K562 (cell line): ENCODE measurements around the gene LAMTOR4. TPM values are rescaled to one million over a fixed set of nuclear protein-coding genes. Genes with fewer than 3 reads are reported as not detected.

Experiments
- ATAC-seq: fragments of 200-7000 bp; cut with Tn5 transposase; 3 replicates; pipeline ENCODE4 v1.9.1; 2020; ENCODE audit warnings: moderate library complexity
- BruUV-seq: library from RNA; stranded (reverse); fragments of 400-500 nt; replicated peaks from 2 replicates; lab custom pipeline; 2021; lab: Mats Ljungman, UMichigan
- CTCF ChIA-PET: fragments of 300-600 bp; formaldehyde crosslinking; extraction: SDS; loops from one replicate; lab custom pipeline; 2021; ENCODE audit warnings: low intra/inter-chr PET ratio; lab: Yijun Ruan, JAX
- POLR2A ChIA-PET: fragments of 300-600, 350-650 bp; sonication (Branson Sonifier 250); formaldehyde crosslinking; extraction: SDS; loops from one replicate; lab custom pipeline; 2021; ENCODE audit warnings: antibody characterized with exemption, inconsistent platforms; lab: Yijun Ruan, JAX
- DNase-seq, 4 experiments: peaks; one replicate each; pipeline versions ENCODE4 v3.0.0 to v3.0.0-alpha.2; 2011 to 2018; ENCODE audit warnings: low spot score in 3 of 4, mixed read lengths in 3 of 4; ENCODE audit errors: extremely low read depth in 1 of 4
- FAIRE-seq: peaks from 2 replicates; lab custom pipeline; 2011; peaks lifted over from hg19 to GRCh38; lab: Jason Lieb, UNC
- H2AFZ ChIP-seq: 2 replicates; pipeline ENCODE4 v1.6.0; 2011; ENCODE audit warnings: low read depth, low read length, control low read depth, inconsistent platforms
- H3K27ac ChIP-seq: fragments of 200-600 bp; 3 replicates; pipeline ENCODE4 v1.8.0; 2011; ENCODE audit warnings: low read depth, mild to moderate bottlenecking, control low read depth, inconsistent platforms, low read length, moderate library complexity, mixed read lengths; ENCODE audit errors: extremely low read depth
- H3K27me3 ChIP-seq, 2 experiments: fragments of 300-600 bp in 1 of 2; 2 replicates in 1 of 2; 3 replicates in 1 of 2; pipeline versions ENCODE4 v1.6.0 to v1.8.0; 2011; ENCODE audit warnings: inconsistent platforms in 2 of 2, low read length in 2 of 2, mild to moderate bottlenecking in 1 of 2, mixed read lengths in 1 of 2, moderate library complexity in 1 of 2; ENCODE audit not compliant: control insufficient read depth in 2 of 2, insufficient read depth in 2 of 2
- H3K36me3 ChIP-seq: fragments of 300-600 bp; 3 replicates; pipeline ENCODE4 v1.8.0; 2011; ENCODE audit warnings: mild to moderate bottlenecking, low read length, inconsistent platforms; ENCODE audit not compliant: control insufficient read depth, insufficient read depth
- H3K4me1 ChIP-seq, 2 experiments: fragments of 200-600 bp in 1 of 2; replicated peaks in 1 of 2; 2 replicates in 1 of 2; 3 replicates in 1 of 2; pipeline versions ENCODE4 v1.5.1 to v1.8.0; 2011; ENCODE audit warnings: inconsistent platforms in 2 of 2, low read length in 2 of 2, mild to moderate bottlenecking in 1 of 2, mixed read lengths in 1 of 2, moderate library complexity in 1 of 2; ENCODE audit not compliant: control insufficient read depth in 2 of 2, insufficient read depth in 2 of 2
- H3K4me2 ChIP-seq: 2 replicates; pipeline ENCODE4 v1.6.1; 2011; ENCODE audit warnings: low read length, control low read depth, inconsistent platforms, mixed read lengths; ENCODE audit not compliant: insufficient read depth
- H3K4me3 ChIP-seq: fragments of 200-600 bp; sonication (generic), shearing (Covaris generic); 2 replicates; pipeline ENCODE4 v1.5.1; 2016; ENCODE audit warnings: control low read depth, inconsistent platforms
- H3K79me2 ChIP-seq: fragments of 200-600 bp; 3 replicates; pipeline ENCODE4 v1.8.0; 2011; ENCODE audit warnings: low read length, inconsistent platforms; ENCODE audit not compliant: control insufficient read depth, insufficient read depth
- H3K9ac ChIP-seq, 2 experiments: 2 replicates each; pipeline versions ENCODE4 v1.6.0 to v1.6.1; 2011; ENCODE audit warnings: low read depth in 2 of 2, low read length in 2 of 2, control low read depth in 1 of 2, inconsistent platforms in 1 of 2, mild to moderate bottlenecking in 1 of 2, mixed read lengths in 1 of 2; ENCODE audit not compliant: insufficient read depth in 1 of 2
- H3K9me1 ChIP-seq: one replicate; pipeline ENCODE4 v1.6.0; 2011; ENCODE audit warnings: inconsistent platforms, mild to moderate bottlenecking, low read length, moderate library complexity; ENCODE audit not compliant: control insufficient read depth, insufficient read depth
- H3K9me3 ChIP-seq: replicated peaks from 2 replicates; pipeline ENCODE4 v1.5.1; 2011; ENCODE audit warnings: low read depth, low read length, inconsistent platforms; ENCODE audit not compliant: control insufficient read depth, insufficient read depth
- H4K20me1 ChIP-seq: replicated peaks from 2 replicates; pipeline ENCODE4 v1.6.1; 2011; ENCODE audit warnings: low read length, inconsistent platforms, mixed read lengths; ENCODE audit not compliant: control insufficient read depth, insufficient read depth
- ATF6 ChIP-seq: sonication (generic); formaldehyde crosslinking; IDR thresholded peaks from 2 replicates; pipeline ENCODE4 v1.4.0; 2020; ENCODE audit warnings: mild to moderate bottlenecking, missing genetic modification reagents
- E2F1 ChIP-seq: sonication (generic); formaldehyde crosslinking; IDR thresholded peaks from 2 replicates; pipeline ENCODE4 v1.8.1; 2023; ENCODE audit warnings: mild to moderate bottlenecking, missing genetic modification reagents, moderate library complexity
- FUS ChIP-seq: fragments of 200-400 bp; formaldehyde crosslinking; optimal IDR thresholded peaks from 2 replicates; pipeline ENCODE3; 2017; ENCODE audit warnings: low read depth, low read length
- PHB ChIP-seq: fragments of 250-450 bp; sonication (Bioruptor Pico); IDR thresholded peaks from 2 replicates; pipeline ENCODE4 v1.5.0; 2021
- RBM15 ChIP-seq: fragments of 200-400 bp; formaldehyde crosslinking; IDR thresholded peaks from 2 replicates; pipeline ENCODE4 v1.6.1; 2018; ENCODE audit warnings: mild to moderate bottlenecking, low read length, moderate library complexity; ENCODE audit not compliant: insufficient read depth
- SIX5 ChIP-seq, 2 experiments: IDR thresholded peaks; 2 replicates each; pipeline ENCODE4 v1.6.1; 2011; ENCODE audit warnings: low read length in 2 of 2, borderline replicate concordance in 1 of 2, low read depth in 1 of 2, mild to moderate bottlenecking in 1 of 2, moderate library complexity in 1 of 2; ENCODE audit not compliant: insufficient read depth in 1 of 2
- SOX6 ChIP-seq: fragments of 450-650 bp; IDR thresholded peaks from 2 replicates; pipeline ENCODE4 v1.6.1; 2014; ENCODE audit warnings: mild to moderate bottlenecking
- VEZF1 ChIP-seq: fragments of 200-800 bp; sonication (Bioruptor generic); IDR thresholded peaks from 2 replicates; pipeline ENCODE4 v1.6.1; 2017; ENCODE audit warnings: missing genetic modification characterization, missing compliant biosample characterization
- ZBTB1 ChIP-seq: sonication (generic); formaldehyde crosslinking; IDR thresholded peaks from 2 replicates; pipeline ENCODE4 v1.8.1; 2023; ENCODE audit warnings: missing genetic modification reagents, low read depth, mild to moderate bottlenecking, borderline replicate concordance
- WGBS: fragments of 100-300 bp; shearing (Covaris generic); methylation state at CpG from one replicate; pipeline ENCODE4 v1.1.6; 2016; ENCODE audit warnings: low coverage, mixed read lengths; ENCODE audit not compliant: insufficient coverage; ENCODE audit errors: missing lambda C conversion rate; 5-methylcytosine and 5-hydroxymethylcytosine counted together
- in situ Hi-C: fragments of 300-500 bp; cut with MboI; formaldehyde crosslinking; loops from 4 replicates; pipeline ENCODE4 v1.15.0; 2018; ENCODE audit warnings: inconsistent platforms, mixed read lengths
- intact Hi-C: fragments of 100-400 bp; cut with micrococcal nuclease; formaldehyde crosslinking; loops from 2 replicates; pipeline ENCODE4 v1.14.2; 2022
- polyA plus RNA-seq, 8 experiments: library from polyadenylated mRNA; depleted of rRNA in 4 of 8; stranded (reverse) in 5 of 8; unstranded in 3 of 8; fragments of >200 nt; fragmentation: Nextera tagmentation in 2 of 8; fragmentation: Illumina TruSeq in 1 of 8; extraction: Ambion mirVana in 2 of 8; extraction: Trizol in 1 of 8; gene quantifications; 2 replicates each; pipeline versions ENCODE4 v1.2.1 to v1.2.3, GENCODE V29; 2011 to 2014; ENCODE audit warnings: inconsistent platforms in 1 of 8, missing spikeins in 1 of 8
- total RNA-seq, 7 experiments: library from RNA; depleted of rRNA in 6 of 7; stranded (reverse); fragments of >200 nt in 6 of 7; fragmentation: Illumina TruSeq in 2 of 7; extraction: Trizol in 2 of 7; gene quantifications; 2 replicates each; pipeline versions ENCODE4 v1.2.1 to v1.2.3, GENCODE V29; 2011 to 2021; ENCODE audit warnings: low replicate concordance in 1 of 7

Gene LAMTOR4
- total and polyA plus RNA-seq, 9 of the 15 experiments (the other 6 are each of a cell fraction or from before 2014, with no cell fraction given) = 79.6 to 314 (median 195) TPM

- Histone ChIP-seq H3K9me1 (no peaks in the 10 kb centered on the region), H3K4me1 (peaks cover 35 to 60% of the 10 kb centered on the region in 2 experiments), H3K9ac (peak within 1 kb of the TSS; percentile 92 to 100), H3K79me2 (peaks cover 22% of the 10 kb centered on the region), H3K4me2 (peak within 1 kb of the TSS; percentile 94), H3K9me3 (no peaks in the 10 kb centered on the region), H3K4me3 (peak within 1 kb of the TSS; percentile 74), H3K27me3 (no peaks in the 10 kb centered on the region), H4K20me1 (no peaks in the 10 kb centered on the region), H3K36me3 (no peaks in the 10 kb centered on the region), H2AFZ (peak within 1 kb of the TSS; percentile 97), H3K27ac (peak within 1 kb of the TSS; percentile 97)
- DNase-seq (peak; percentile 90 to 96 (median 94)), ATAC-seq (peak; percentile 70), FAIRE-seq (peak; percentile 78)
- intact Hi-C loops (loop anchor here (1.0 to 5.0 kb wide), 4 partner anchors 26 to 150 kb away; partner anchors contain the start of genes AP4M1, AZGP1, MCM7 and ZSCAN21), in situ Hi-C loops (loop anchor here (5.0 kb wide), 2 partner anchors 135 to 210 kb away; partner anchors contain the start of gene TRIM4)
- ChIA-PET POLR2A (interaction anchor here (0.5 to 5.7 kb wide), 11 partner anchors 11 to 311 kb away, joined by 3 to 45 read pairs (median 3); partner anchors contain the start of genes AP4M1 and MCM7), CTCF (interaction anchor here (0.5 to 0.9 kb wide), 3 partner anchors 199 to 214 kb away, joined by 3 read pairs; no protein-coding TSS in a partner anchor)
- TSS peak; percentile 46 for BruUV-seq
- 3% methylated on average over 56 of the region's 85 CpGs for WGBS
- peak; percentile 93 for TF ChIP-seq ATF6 (CRISPR knock-in tag)
- peak; percentile 95 for TF ChIP-seq VEZF1 (CRISPR knock-in tag)
- TF ChIP-seq ZBTB1 (CRISPR knock-in tag) = peak; percentile 54; the same call in 1 of the 2 replicates
- TF ChIP-seq SIX5 (IDR thresholded peaks at IDR 0.05; ENCODE audit: borderline replicate concordance in 1 of 2, insufficient read depth in 1 of 2, low read depth in 1 of 2, low read length in 2 of 2) = peak in 1 of 2 experiments; percentile 39; a peak in 1 of 4 replicates
- 0 out of 2 replicates have a peak, but pooled peaks have one; percentile 6 for TF ChIP-seq SOX6
- TF ChIP-seq FUS = peak; percentile 67
- peak; percentile 77; the same call in 1 of the 2 replicates for TF ChIP-seq RBM15
- TF ChIP-seq E2F1 (CRISPR knock-in tag) = 0 out of 2 replicates have a peak, but pooled peaks have one; percentile 9
- TF ChIP-seq PHB (CRISPR knock-in tag) = 0 out of 2 replicates have a peak, but pooled peaks have one; percentile 9
Measured at GRCh38 chr7:100126931-100127865, 21.5 kb upstream of the LAMTOR4 start, which contains the start of gene MBLAC1. MBLAC1 (plus strand) TSS chr7:100126967; CDS start chr7:100127396, 429 bp downstream.
